SU-DHL-6 (cell line): ENCODE data around the gene LSR.

ENCODE experiments used
- H2AFZ ChIP-seq: fragments of 200-600 bp; sonication (generic); 2 replicates; pipeline ENCODE4 v1.6.1; 2014; ENCODE audit warnings: low read depth, mild to moderate bottlenecking, moderate library complexity, mixed read lengths, antibody characterized with exemption, low read length; ENCODE audit not compliant: severe bottlenecking
- H3F3A ChIP-seq: fragments of 200-600 bp; shearing (Covaris generic); 2 replicates; pipeline ENCODE4 v1.6.0; 2016; ENCODE audit warnings: antibody characterized with exemption, mild to moderate bottlenecking; ENCODE audit not compliant: insufficient read depth
- H3K27ac ChIP-seq: fragments of 200-600 bp; sonication (generic); 2 replicates; pipeline ENCODE4 v1.5.1; 2016; ENCODE audit warnings: low read depth, mild to moderate bottlenecking, low read length, moderate library complexity, mixed read lengths
- H3K27me3 ChIP-seq: fragments of 200-600 bp; sonication (generic), shearing (Covaris generic); 2 replicates; pipeline ENCODE4 v1.6.0; 2014; ENCODE audit warnings: mild to moderate bottlenecking, low read length
- H3K36me3 ChIP-seq: fragments of 200-600 bp; sonication (generic); 2 replicates; pipeline ENCODE4 v1.6.1; 2014; ENCODE audit warnings: mild to moderate bottlenecking, low read length, mixed read lengths
- H3K4me2 ChIP-seq: fragments of 300-600, 200-600 bp; shearing (Covaris generic), sonication (generic); 2 replicates; pipeline ENCODE4 v1.6.0; 2014; ENCODE audit warnings: low read length, low read depth, mild to moderate bottlenecking; ENCODE audit not compliant: poor library complexity, severe bottlenecking
- H3K4me3 ChIP-seq: fragments of 200-600 bp; sonication (generic); 2 replicates; pipeline ENCODE4 v1.5.1; 2014; ENCODE audit warnings: antibody characterized with exemption, low read length, mild to moderate bottlenecking, mixed read lengths; ENCODE audit not compliant: insufficient read depth, poor library complexity, severe bottlenecking
- H3K79me2 ChIP-seq: fragments of 200-600 bp; sonication (generic); 2 replicates; pipeline ENCODE4 v1.6.1; 2014; ENCODE audit warnings: mild to moderate bottlenecking, low read length, moderate library complexity; ENCODE audit not compliant: insufficient read depth
- H3K9ac ChIP-seq: fragments of 200-600 bp; sonication (generic); 2 replicates; pipeline ENCODE4 v1.7.0; 2014; ENCODE audit warnings: mild to moderate bottlenecking, low read length
- H3K9me2 ChIP-seq: fragments of 200-600 bp; sonication (generic); replicated peaks from 2 replicates; pipeline ENCODE4 v1.6.1; 2014; ENCODE audit warnings: low read length; ENCODE audit not compliant: insufficient read depth
- H3K9me3 ChIP-seq: fragments of 200-600 bp; sonication (generic); 2 replicates; pipeline ENCODE4 v1.6.1; 2014; ENCODE audit warnings: low read length, mixed read lengths; ENCODE audit not compliant: insufficient read depth
- H4K20me1 ChIP-seq: fragments of 200-600 bp; sonication (generic); 2 replicates; pipeline ENCODE4 v1.6.1; 2014; ENCODE audit warnings: low read depth, mild to moderate bottlenecking, antibody characterized with exemption, low read length, moderate library complexity, mixed read lengths
- CTCF ChIP-seq: fragments of 200-600 bp; sonication (generic); IDR thresholded peaks from one replicate; pipeline ENCODE4 v1.5.1; 2017; ENCODE audit warnings: antibody characterized with exemption, mild to moderate bottlenecking, low read length, moderate library complexity; ENCODE audit not compliant: insufficient read depth, poor library complexity, severe bottlenecking
- EZH2phosphoT487 ChIP-seq: fragments of 200-600 bp; sonication (generic), shearing (Covaris generic); conservative IDR thresholded peaks from 2 replicates; pipeline ENCODE4 v1.6.1; 2018; ENCODE audit warnings: mild to moderate bottlenecking, antibody characterized with exemption, low read length, moderate library complexity, mixed read lengths

LSR gene

GRCh38 chr19:35304036-35304435 lies 55.2 kb downstream of the LSR start:
- H3K9me2 ChIP-seq = no peaks in the 10 kb centered on the region
- TF ChIP-seq EZH2phosphoT487 (no peak), CTCF (no peak)
- no peaks in the 10 kb centered on the region for H3F3A ChIP-seq
- no peak overlapping the region for H3K4me2 ChIP-seq
- no peaks in the 10 kb centered on the region for H4K20me1 ChIP-seq
- no peaks in the 10 kb centered on the region for H3K27me3 ChIP-seq
- H3K36me3 ChIP-seq = no peaks in the 10 kb centered on the region
- H3K4me3 ChIP-seq = no peak overlapping the region
- no peak overlapping the region for H3K27ac ChIP-seq
- H3K9me3 ChIP-seq = no peaks in the 10 kb centered on the region
- no peaks in the 10 kb centered on the region for H3K79me2 ChIP-seq
- H3K9ac ChIP-seq = no peak overlapping the region
- H2AFZ ChIP-seq = no peak overlapping the region

GRCh38 chr19:35305181-35305580 lies 56.4 kb downstream of the LSR start:
- Histone ChIP-seq H3F3A (no peaks in the 10 kb centered on the region), H3K27me3 (no peaks in the 10 kb centered on the region), H3K4me3 (no peak overlapping the region), H3K9ac (no peak overlapping the region), H3K9me3 (no peaks in the 10 kb centered on the region), H2AFZ (no peak overlapping the region), H3K4me2 (no peak overlapping the region), H4K20me1 (no peaks in the 10 kb centered on the region), H3K79me2 (no peaks in the 10 kb centered on the region), H3K27ac (no peak overlapping the region), H3K9me2 (no peaks in the 10 kb centered on the region), H3K36me3 (no peaks in the 10 kb centered on the region)
- TF ChIP-seq CTCF = no peak
- TF ChIP-seq EZH2phosphoT487 = no peak

DNA sequence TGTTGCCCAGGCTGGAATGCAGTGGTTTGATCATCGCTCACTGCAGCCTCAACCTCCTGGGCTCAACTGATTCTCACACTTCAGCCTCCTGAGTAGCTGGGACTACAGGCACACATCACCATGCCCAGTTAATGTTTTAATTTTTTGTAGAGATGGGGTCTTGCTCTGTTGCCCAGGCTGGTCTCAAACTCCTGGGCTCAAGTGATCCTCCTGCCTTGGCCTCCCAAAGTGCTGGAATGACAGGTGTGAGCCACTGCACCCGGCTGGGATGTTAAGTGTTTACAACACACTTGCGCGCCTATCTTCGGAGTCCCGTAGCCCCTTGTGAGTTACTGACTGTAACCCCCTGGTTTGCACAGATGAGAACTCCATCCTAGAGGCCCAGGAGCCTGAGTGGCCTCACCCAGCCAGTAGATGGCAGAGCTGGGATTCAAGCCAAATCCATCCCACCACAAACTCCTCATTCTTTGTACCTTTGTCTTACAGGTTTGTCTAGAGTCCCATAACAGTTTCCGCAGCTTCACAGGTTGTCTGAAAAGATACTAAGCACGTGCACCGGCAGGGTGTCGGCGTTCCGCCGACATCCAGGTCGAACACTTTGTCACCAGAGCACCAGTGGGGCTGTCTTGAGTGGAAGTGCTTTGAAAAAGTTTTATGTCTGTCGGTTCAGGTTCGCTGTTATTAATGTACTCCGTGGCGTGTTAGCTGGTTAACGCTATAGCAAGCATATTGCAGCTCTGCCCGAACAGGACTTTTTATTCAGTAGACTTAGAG lies 57.9 kb downstream of the LSR start:
- no peaks in the 10 kb centered on the region for H3K36me3 ChIP-seq
- TF ChIP-seq CTCF = peak; percentile 34
- no peak for TF ChIP-seq EZH2phosphoT487
- no peak overlapping the region for H3K9ac ChIP-seq
- no peak overlapping the region for H3K27ac ChIP-seq
- H3K4me3 ChIP-seq = no peak overlapping the region
- no peaks in the 10 kb centered on the region for H3K27me3 ChIP-seq
- H4K20me1 ChIP-seq = no peaks in the 10 kb centered on the region
- no peaks in the 10 kb centered on the region for H3F3A ChIP-seq
- H3K79me2 ChIP-seq = no peaks in the 10 kb centered on the region
- no peaks in the 10 kb centered on the region for H3K9me3 ChIP-seq
- no peaks in the 10 kb centered on the region for H3K9me2 ChIP-seq
- no peak overlapping the region for H3K4me2 ChIP-seq
- H2AFZ ChIP-seq = no peak overlapping the region
